HEK293 (cell line): ENCODE measurements around the gene CD276.

Source experiments
- CTCF ChIA-PET: fragments of 350-600 bp; formaldehyde crosslinking; extraction: SDS; loops from one replicate; lab custom pipeline; 2021; ENCODE audit warnings: antibody characterized with exemption; lab: Yijun Ruan, JAX
- POLR2A ChIA-PET: fragments of 300-600 bp; formaldehyde crosslinking; extraction: SDS; loops from one replicate; lab custom pipeline; 2020; ENCODE audit warnings: antibody characterized with exemption, inconsistent platforms; lab: Yijun Ruan, JAX
- H3K27ac ChIP-seq: fragments of 200-500 bp; sonication (Bioruptor generic); 2 replicates; pipeline ENCODE4 v1.5.1; 2014; ENCODE audit warnings: low read depth, low read length, control low read depth, inconsistent platforms; ENCODE audit errors: extremely low read depth
- H3K36me3 ChIP-seq, 2 experiments: fragments of 200-500 bp in 1 of 2; sonication (Bioruptor generic) in 1 of 2; 1 replicate in 1 of 2; 2 replicates in 1 of 2; pipeline ENCODE4 v1.5.1; 2014 to 2017; ENCODE audit warnings: inconsistent platforms in 2 of 2, low read length in 2 of 2; ENCODE audit not compliant: control insufficient read depth in 2 of 2, insufficient read depth in 1 of 2
- H3K4me1 ChIP-seq: fragments of 200-500 bp; sonication (Bioruptor generic); 2 replicates; pipeline ENCODE4 v1.5.1; 2014; ENCODE audit warnings: mild to moderate bottlenecking, low read length, inconsistent platforms; ENCODE audit not compliant: control insufficient read depth, insufficient read depth
- H3K4me3 ChIP-seq: 2 replicates; pipeline ENCODE4 v1.5.1; 2011; ENCODE audit warnings: low read depth, mild to moderate bottlenecking, control low read depth, low read length, moderate library complexity
- H3K9me3 ChIP-seq: fragments of 200-500 bp; sonication (Bioruptor generic); 2 replicates; pipeline ENCODE4 v1.5.1; 2014; ENCODE audit warnings: low read depth, low read length, inconsistent platforms; ENCODE audit not compliant: control insufficient read depth, insufficient read depth
- EGR2 ChIP-seq: fragments of 450-650 bp; formaldehyde crosslinking; IDR thresholded peaks from 2 replicates; pipeline ENCODE4 v1.5.1; 2016; ENCODE audit warnings: low read depth, missing biosample characterization, missing genetic modification characterization
- FEZF1 ChIP-seq: fragments of 450-650 bp; formaldehyde crosslinking; IDR thresholded peaks from 2 replicates; pipeline ENCODE4 v1.5.1; 2016; ENCODE audit warnings: missing biosample characterization, missing genetic modification characterization
- GLIS1 ChIP-seq: fragments of 450-650 bp; formaldehyde crosslinking; IDR thresholded peaks from 2 replicates; pipeline ENCODE4 v1.5.1; 2016; ENCODE audit warnings: missing biosample characterization, missing genetic modification characterization
- KLF8 ChIP-seq: fragments of 450-650 bp; formaldehyde crosslinking; IDR thresholded peaks from 2 replicates; pipeline ENCODE4 v1.5.1; 2016; ENCODE audit warnings: missing biosample characterization, missing genetic modification characterization
- PRDM10 ChIP-seq: fragments of 450-650 bp; formaldehyde crosslinking; IDR thresholded peaks from 2 replicates; pipeline ENCODE4 v1.5.1; 2016; ENCODE audit warnings: missing biosample characterization, missing genetic modification characterization
- TSHZ1 ChIP-seq: fragments of 450-650 bp; formaldehyde crosslinking; IDR thresholded peaks from 2 replicates; pipeline ENCODE4 v1.5.1; 2016; ENCODE audit warnings: missing biosample characterization, missing genetic modification characterization, borderline replicate concordance
- ZEB2 ChIP-seq: fragments of 450-650 bp; formaldehyde crosslinking; IDR thresholded peaks from 2 replicates; pipeline ENCODE4 v1.5.1; 2016; ENCODE audit warnings: missing biosample characterization, missing genetic modification characterization
- ZFHX2 ChIP-seq: fragments of 450-650 bp; formaldehyde crosslinking; conservative IDR thresholded peaks from 2 replicates; pipeline ENCODE4 v1.5.1; 2016; ENCODE audit warnings: missing biosample characterization, missing genetic modification characterization
- ZNF10 ChIP-seq: fragments of 450-650 bp; formaldehyde crosslinking; IDR thresholded peaks from 2 replicates; pipeline ENCODE4 v1.5.1; 2017; ENCODE audit warnings: missing biosample characterization, missing genetic modification characterization
- ZNF311 ChIP-seq: fragments of 450-650 bp; formaldehyde crosslinking; IDR thresholded peaks from 2 replicates; pipeline ENCODE4 v1.5.1; 2017; ENCODE audit warnings: missing biosample characterization, missing genetic modification characterization, borderline replicate concordance
- ZNF341 ChIP-seq: fragments of 450-650 bp; formaldehyde crosslinking; IDR thresholded peaks from 2 replicates; pipeline ENCODE4; 2016; ENCODE audit warnings: low read depth, missing biosample characterization, missing genetic modification characterization
- ZNF48 ChIP-seq: fragments of 450-650 bp; formaldehyde crosslinking; IDR thresholded peaks from 2 replicates; pipeline ENCODE4 v1.5.1; 2016; ENCODE audit warnings: missing biosample characterization, missing genetic modification characterization
- ZNF555 ChIP-seq: fragments of 450-650 bp; formaldehyde crosslinking; conservative IDR thresholded peaks from 2 replicates; pipeline ENCODE4 v1.5.1; 2017; ENCODE audit warnings: missing biosample characterization, mild to moderate bottlenecking, missing genetic modification characterization, inconsistent platforms
- ZNF837 ChIP-seq: fragments of 450-650 bp; formaldehyde crosslinking; IDR thresholded peaks from 2 replicates; pipeline ENCODE4 v1.5.1; 2016; ENCODE audit warnings: missing biosample characterization, missing genetic modification characterization

Gene CD276

GRCh38 chr15:73655724-73656123 is 28.5 kb upstream of the CD276 start (continued):
- TF ChIP-seq PRDM10 (0 out of 2 replicates have a peak, but pooled peaks have one; percentile 11), ZNF341 (tag by site-specific recombination) (no peak), ZEB2 (tag by site-specific recombination) (0 out of 2 replicates have a peak, but pooled peaks have one; percentile 31), TSHZ1 (tag by site-specific recombination) (no peak), FEZF1 (tag by site-specific recombination) (no peak), ZFHX2 (tag by site-specific recombination) (peak; percentile 53), KLF8 (tag by site-specific recombination) (0 out of 2 replicates have a peak, but pooled peaks have one; percentile 15), ZNF10 (tag by site-specific recombination) (no peak)

- no peaks in the 10 kb centered on the region for H3K36me3 ChIP-seq
- CTCF ChIA-PET, result interaction anchor here (0.6 to 1.7 kb wide), 5 partner anchors 19 to 269 kb away, joined by 3 to 6 read pairs (median 5); no protein-coding TSS in a partner anchor
- TF ChIP-seq EGR2, result no peak
- no peak for TF ChIP-seq ZNF48
- TF ChIP-seq ZNF837 (tag by site-specific recombination), result no peak
- no peak for TF ChIP-seq ZNF555 (tag by site-specific recombination)
- TF ChIP-seq PRDM10, result no peak
- no peak for TF ChIP-seq GLIS1 (tag by site-specific recombination)
- TF ChIP-seq ZNF311, result no peak
- no peak for TF ChIP-seq TSHZ1 (tag by site-specific recombination)
- POLR2A ChIA-PET, result no interaction called here
- no peak overlapping the region for H3K27ac ChIP-seq
- no peaks in the 10 kb centered on the region; the same call in 1 of the 2 replicates for H3K9me3 ChIP-seq
- H3K4me1 ChIP-seq, result peaks cover 30% of the 10 kb centered on the region; the same call in 1 of the 2 replicates
- no peak overlapping the region for H3K4me3 ChIP-seq
These were observed 25.5 kb upstream of the CD276 start for GRCh38 chr15:73658645-73659044.
